Measurements from ENCODE around the gene WSCD2. TPM values are rescaled to one million over a fixed set of nuclear protein-coding genes. Genes with fewer than 3 reads are reported as not detected.

The WSCD2 gene
- polyA plus RNA-seq, 1 experiment, result not detected

Other genes starting within 250 kb of the WSCD2 start
- 0.10 TPM in 1 of 2 replicates, not detected in the other for gene CMKLR1, start 210.0 kb downstream of the WSCD2 start, polyA plus RNA-seq (2011; rRNA removed)